Adrenal gland (tissue), 12 donors: Measurements from ENCODE around the gene COL4A5. TPM values are rescaled to one million over a fixed set of nuclear protein-coding genes. Genes with fewer than 3 reads are reported as not detected.

Source experiments
- DNase-seq, 7 donors: peaks; one replicate each; pipeline ENCODE4 v3.0.0-alpha.2; 2019 to 2020
- H3K27ac ChIP-seq, 5 donors: fragments of 200-600 bp; sonication (generic) in 4 of 5; 1 replicate in 3 of 5; 2 replicates in 2 of 5; pipeline versions ENCODE4 v1.5.1 to v1.8.0; 2016 to 2020; ENCODE audit warnings: mild to moderate bottlenecking in 1 of 5
- H3K27me3 ChIP-seq: fragments of 200-600 bp; 2 replicates; pipeline ENCODE4 v1.8.0; 2021
- H3K36me3 ChIP-seq, 2 donors: fragments of 200-600 bp; replicated peaks in 1 of 2; 1 replicate in 1 of 2; 2 replicates in 1 of 2; pipeline versions ENCODE4 v1.5.1 to v1.8.0; 2018 to 2022
- H3K4me1 ChIP-seq, 2 donors: fragments of 200-600 bp; replicated peaks in 1 of 2; 1 replicate in 1 of 2; 2 replicates in 1 of 2; pipeline versions ENCODE4 v1.5.1 to v1.8.0; 2018 to 2021
- H3K4me3 ChIP-seq, 4 donors: fragments of 200-600 bp; sonication (generic) in 3 of 4; one replicate each; pipeline ENCODE4 v1.5.1; 2016 to 2018
- H3K9me3 ChIP-seq, 3 donors: fragments of 200-600 bp; sonication (generic) in 1 of 3; replicated peaks in 1 of 3; 1 replicate in 2 of 3; 2 replicates in 1 of 3; pipeline versions ENCODE4 v1.5.1 to v1.8.0; 2016 to 2021
- POLR2A ChIP-seq, 2 donors: fragments of 450-650 bp; IDR thresholded peaks; one replicate each; pipeline ENCODE4 v1.6.1; 2017; ENCODE audit warnings: antibody characterized with exemption in 2 of 2, mild to moderate bottlenecking in 2 of 2, moderate library complexity in 1 of 2
- WGBS, 4 donors: extraction: QIAGEN DNeasy Blood & Tissue Kit in 2 of 4; methylation state at CpG; one replicate each; pipeline versions ENCODE4 v1.1.5 to v1.1.7; 2013 to 2017; 5-methylcytosine and 5-hydroxymethylcytosine counted together
- intact Hi-C, 2 donors: fragments of 100-400 bp; cut with DNase I; formaldehyde crosslinking; loops; one replicate each; pipeline versions ENCODE4 v1.14.1 to v1.15.0; 2022 to 2023
- polyA plus RNA-seq, 3 donors: library from polyadenylated mRNA; stranded (reverse); fragments of 200-250 nt in 2 of 3; fragments of 350-450 nt in 1 of 3; fragmentation: Illumina TruSeq in 1 of 3; extraction: RNeasy Lipid Tissue Mini Kit (QIAGEN cat#74804) in 1 of 3; gene quantifications; one replicate each; pipeline ENCODE4 v1.2.3, GENCODE V29; 2013 to 2014
- total RNA-seq, 9 donors: library from RNA; depleted of rRNA in 4 of 9; stranded (reverse); fragments of >200 nt in 4 of 9; fragments of 120-200 nt in 1 of 9; fragmentation: NEBNext Ultra II Directional in 1 of 9; extraction: Animal tissue kit (Norgen Biotek cat#: 25700) in 1 of 9; gene quantifications; one replicate each; pipeline versions ENCODE4 v1.1.0 to v1.2.4, GENCODE V29; 2013 to 2023
- TF ChIP-seq, protein P1 (sequence below), 6 experiments: fragments of 450-650 bp in 4 of 6; fragments of 200-600 bp in 2 of 6; sonication (generic) in 1 of 6; IDR thresholded peaks; 1 replicate in 5 of 6; 2 replicates in 1 of 6; pipeline versions ENCODE4 v1.5.1 to v1.8.0; 2016 to 2021; ENCODE audit warnings: antibody characterized with exemption in 6 of 6, mild to moderate bottlenecking in 2 of 6, moderate library complexity in 1 of 6
- donor health status: healthy with polysubstance abuse.
- donor health status: Bipolar disorder and iron deficiency.
- donor health status: DM: yes; HTN: yes; CAD: no.
- donor health status: DM: no; HTN: no; CAD: no.
- donor health status: DM: no; HTN: no; CAD: no.
- donor health status: DM: yes; HTN: yes; CAD: no.

The COL4A5 gene
- total and polyA plus RNA-seq, 12 donors, result 4.0 to 25.2 (median 12.6) TPM

DNA sequence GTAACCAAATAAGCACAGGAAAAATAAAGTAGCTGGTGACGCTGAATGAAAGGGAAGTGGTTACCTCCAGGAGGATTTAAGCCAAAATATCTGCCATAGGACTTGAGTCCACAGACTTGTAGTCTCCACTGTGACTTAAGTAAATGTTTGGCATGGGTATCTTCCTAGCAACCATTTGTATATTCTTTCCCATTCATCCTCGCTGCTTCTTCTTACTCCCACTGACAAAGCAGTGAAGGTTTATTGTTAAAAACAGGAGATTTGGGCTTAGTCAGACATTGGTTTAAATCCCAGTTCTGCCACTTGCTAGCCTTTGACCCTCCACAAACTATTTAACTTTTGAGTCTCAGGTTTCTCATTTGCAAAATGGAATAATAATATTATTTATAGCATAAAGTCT, 23.7 kb upstream of the COL4A5 start:
- H3K36me3 ChIP-seq, result no peaks in the 10 kb centered on the region
- no peaks in the 10 kb centered on the region for H3K27me3 ChIP-seq
- no peak for DNase-seq
- H3K27ac ChIP-seq, result no peak overlapping the region
- no peaks in the 10 kb centered on the region for H3K4me1 ChIP-seq
- TF ChIP-seq, protein P1, sequence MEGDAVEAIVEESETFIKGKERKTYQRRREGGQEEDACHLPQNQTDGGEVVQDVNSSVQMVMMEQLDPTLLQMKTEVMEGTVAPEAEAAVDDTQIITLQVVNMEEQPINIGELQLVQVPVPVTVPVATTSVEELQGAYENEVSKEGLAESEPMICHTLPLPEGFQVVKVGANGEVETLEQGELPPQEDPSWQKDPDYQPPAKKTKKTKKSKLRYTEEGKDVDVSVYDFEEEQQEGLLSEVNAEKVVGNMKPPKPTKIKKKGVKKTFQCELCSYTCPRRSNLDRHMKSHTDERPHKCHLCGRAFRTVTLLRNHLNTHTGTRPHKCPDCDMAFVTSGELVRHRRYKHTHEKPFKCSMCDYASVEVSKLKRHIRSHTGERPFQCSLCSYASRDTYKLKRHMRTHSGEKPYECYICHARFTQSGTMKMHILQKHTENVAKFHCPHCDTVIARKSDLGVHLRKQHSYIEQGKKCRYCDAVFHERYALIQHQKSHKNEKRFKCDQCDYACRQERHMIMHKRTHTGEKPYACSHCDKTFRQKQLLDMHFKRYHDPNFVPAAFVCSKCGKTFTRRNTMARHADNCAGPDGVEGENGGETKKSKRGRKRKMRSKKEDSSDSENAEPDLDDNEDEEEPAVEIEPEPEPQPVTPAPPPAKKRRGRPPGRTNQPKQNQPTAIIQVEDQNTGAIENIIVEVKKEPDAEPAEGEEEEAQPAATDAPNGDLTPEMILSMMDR (IDR thresholded peaks at IDR 0.05), result no peak
- TF ChIP-seq POLR2A (IDR thresholded peaks at IDR 0.05), result no peak
- H3K4me3 ChIP-seq, result no peak overlapping the region
- WGBS, 4 donors, result 35 to 48% (median 36%) methylated on average over 2 of the region's 2 CpGs
- intact Hi-C loops, result no loop called here
- H3K9me3 ChIP-seq, result no peaks in the 10 kb centered on the region

DNA sequence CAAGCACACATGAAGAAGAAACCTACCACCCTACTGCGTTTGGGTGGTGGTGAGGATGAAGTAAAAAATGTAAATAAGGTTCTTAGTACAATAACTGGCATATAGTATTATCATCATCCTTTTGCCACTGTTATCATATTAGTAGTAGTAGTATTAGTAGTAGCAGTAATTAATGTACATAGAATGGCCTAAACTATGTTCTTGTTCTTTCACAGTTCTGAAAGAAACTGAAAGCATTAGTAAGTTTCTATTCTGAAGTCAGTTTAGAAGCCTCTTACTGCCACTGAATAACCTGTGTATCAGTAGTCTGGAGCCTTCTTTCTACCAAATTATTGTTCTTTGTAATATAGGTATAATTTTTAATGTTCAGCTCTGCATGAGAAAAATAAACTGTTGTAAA, 22.4 kb upstream of the COL4A5 start:
- H3K9me3 ChIP-seq, result no peaks in the 10 kb centered on the region
- 33 to 70% (median 53%) methylated on average over 1 of the region's 1 CpG for WGBS, 4 donors
- H3K4me3 ChIP-seq, result no peak overlapping the region
- intact Hi-C loops, result no loop called here
- no peak overlapping the region for H3K27ac ChIP-seq
- no peak for DNase-seq
- TF ChIP-seq, protein P1 (IDR thresholded peaks at IDR 0.05), result no peak
- H3K4me1 ChIP-seq, result no peaks in the 10 kb centered on the region
- no peaks in the 10 kb centered on the region for H3K36me3 ChIP-seq
- H3K27me3 ChIP-seq, result no peaks in the 10 kb centered on the region

DNA sequence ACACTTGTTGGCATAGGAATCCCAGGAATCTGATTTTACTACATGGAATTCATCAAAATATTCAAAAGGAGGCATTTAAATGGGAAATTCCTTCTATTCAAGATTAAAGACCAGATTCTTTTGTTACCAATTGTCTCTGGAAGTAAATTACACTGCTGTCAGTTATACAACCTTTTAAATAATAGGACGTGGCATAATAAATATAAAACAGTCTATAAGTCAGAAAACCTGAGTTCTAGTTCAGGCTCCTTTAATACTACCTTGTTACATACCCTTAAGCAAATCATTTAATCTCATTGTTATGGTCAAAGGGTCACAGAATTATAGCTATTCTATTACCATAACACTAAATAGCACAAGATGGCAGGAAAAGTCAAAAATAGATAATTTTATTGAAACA, 20.2 kb upstream of the COL4A5 start:
- intact Hi-C loops, result no loop called here
- TF ChIP-seq, protein P1 (IDR thresholded peaks at IDR 0.05), result no peak
- no peak for TF ChIP-seq POLR2A (IDR thresholded peaks at IDR 0.05)
- 31 to 63% (median 48%) methylated on average over 1 of the region's 1 CpG for WGBS, 4 donors

DNA sequence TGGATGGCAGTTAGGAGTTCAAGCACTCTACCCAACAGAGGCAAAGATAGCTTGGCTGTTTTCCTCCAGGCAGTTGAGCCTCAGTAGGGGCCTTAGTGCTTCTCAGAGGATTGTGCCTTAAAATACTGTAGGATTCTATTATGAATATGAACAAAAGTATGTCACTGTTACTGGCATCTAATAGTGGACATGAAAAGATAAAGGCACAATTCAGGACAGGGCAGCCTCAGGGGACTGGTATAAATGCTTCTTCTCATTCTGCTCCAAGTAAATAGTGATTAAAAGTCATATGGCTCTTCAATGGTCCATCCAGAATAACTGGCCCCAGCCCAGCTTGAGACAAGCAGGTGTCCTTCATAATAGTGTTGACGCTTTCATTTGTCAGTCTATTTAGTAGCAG, 19.2 kb upstream of the COL4A5 start:
- Histone ChIP-seq H3K4me1 (no peaks in the 10 kb centered on the region), H3K4me3 (no peak overlapping the region), H3K27ac (no peak overlapping the region), H3K36me3 (no peaks in the 10 kb centered on the region), H3K9me3 (no peaks in the 10 kb centered on the region), H3K27me3 (no peaks in the 10 kb centered on the region)
- DNase-seq, result no peak
- TF ChIP-seq, protein P1 (IDR thresholded peaks at IDR 0.05), result no peak
- TF ChIP-seq POLR2A (IDR thresholded peaks at IDR 0.05), result no peak
- intact Hi-C loops, result no loop called here
- 78 to 100% (median 87%) methylated on average over 1 of the region's 1 CpG for WGBS, 4 donors

More for the DNA sequence above, 20.2 kb upstream of the COL4A5 start:
- Histone ChIP-seq H3K4me3 (no peak overlapping the region), H3K36me3 (no peaks in the 10 kb centered on the region), H3K4me1 (no peaks in the 10 kb centered on the region), H3K27me3 (no peaks in the 10 kb centered on the region), H3K9me3 (no peaks in the 10 kb centered on the region), H3K27ac (no peak overlapping the region)
- DNase-seq, result no peak
